ENCODE results near the gene OVOL2.

The OVOL2 gene

GRCh38 chr20:17985388-17986018 lies 72.2 kb downstream of the OVOL2 start:
- DNase-seq (ENCODE audit: low read depth in 2 of 2), result no peak

DNA sequence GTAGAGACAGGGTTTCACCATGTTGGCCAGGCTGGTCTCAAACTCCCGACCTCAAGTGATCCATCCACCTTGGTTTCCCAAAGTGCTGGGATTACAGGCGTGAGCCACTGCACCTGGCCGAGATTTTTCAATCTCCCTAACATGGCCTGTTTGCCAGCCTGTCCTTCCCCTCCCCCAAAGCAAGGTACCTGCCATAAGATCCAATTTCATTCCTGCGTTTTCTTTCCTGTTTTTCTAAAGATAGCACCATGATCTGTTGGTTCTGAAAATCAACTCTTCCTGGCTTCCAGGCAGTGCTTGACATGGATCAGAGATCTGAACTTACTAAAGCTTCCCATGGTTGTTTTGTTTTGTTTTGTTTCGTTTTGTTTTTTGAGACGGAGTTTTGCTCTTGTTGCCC lies 81.4 kb downstream of the OVOL2 start:
- no peak for DNase-seq (ENCODE audit: low read depth in 2 of 2)
